Measurements from ENCODE around the gene RNF4.
A peak's percentile ranks its signal among the peaks of the same experiment; 100 is the strongest.
"Not testable (repeated sequence)": the region's sequence is repeated elsewhere in the genome, so short reads cannot be mapped to it uniquely, and the experiment has no call there.

The RNF4 gene, protein sequence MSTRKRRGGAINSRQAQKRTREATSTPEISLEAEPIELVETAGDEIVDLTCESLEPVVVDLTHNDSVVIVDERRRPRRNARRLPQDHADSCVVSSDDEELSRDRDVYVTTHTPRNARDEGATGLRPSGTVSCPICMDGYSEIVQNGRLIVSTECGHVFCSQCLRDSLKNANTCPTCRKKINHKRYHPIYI

DNA sequence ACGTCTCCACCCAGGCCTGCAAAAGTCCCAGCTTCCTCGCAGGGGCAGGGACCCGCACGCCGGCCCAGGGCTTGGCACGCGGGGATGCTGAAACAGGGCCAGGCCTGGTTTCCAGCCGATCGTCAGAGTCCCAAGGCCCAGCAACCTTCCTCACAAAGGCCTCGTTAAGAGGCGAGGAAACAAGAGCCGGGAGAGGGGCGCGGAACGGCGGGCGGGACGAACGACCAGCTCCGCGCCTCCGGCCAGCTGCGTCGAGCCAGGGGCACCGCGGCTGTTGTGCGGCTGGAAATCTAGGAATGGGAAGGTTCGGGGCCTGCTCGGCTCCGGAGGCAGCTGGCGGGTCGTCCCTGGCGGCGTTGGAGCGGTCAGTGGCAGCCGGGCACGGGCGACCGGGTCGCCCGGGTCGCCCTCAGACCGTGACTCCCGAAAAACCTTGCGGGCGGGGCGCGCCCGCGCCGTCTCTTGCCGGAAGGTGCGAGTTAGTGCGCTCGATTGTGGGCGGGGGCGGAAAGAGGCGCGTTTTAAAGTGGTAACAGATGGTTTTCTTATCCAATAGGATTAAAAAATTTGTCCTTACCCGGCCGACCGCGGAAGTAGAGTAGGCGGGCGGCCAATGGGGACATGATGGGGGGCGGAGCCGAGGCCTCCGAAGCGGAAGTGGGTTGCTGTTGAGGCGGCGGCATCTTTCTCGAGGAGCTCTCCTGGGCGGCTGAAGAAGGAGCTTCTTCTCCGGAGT, at the start of gene RNF4:
TSS of gene RNF4 (plus strand) at position 651 of the 736 bp plus-strand sequence. CDS start 21,388 bp downstream, outside the sequence.
- DNase-seq: peak; percentile 96

GRCh38 chr4:2419814-2420213, 49.1 kb upstream of the RNF4 start:
- DNase-seq: no peak

DNA sequence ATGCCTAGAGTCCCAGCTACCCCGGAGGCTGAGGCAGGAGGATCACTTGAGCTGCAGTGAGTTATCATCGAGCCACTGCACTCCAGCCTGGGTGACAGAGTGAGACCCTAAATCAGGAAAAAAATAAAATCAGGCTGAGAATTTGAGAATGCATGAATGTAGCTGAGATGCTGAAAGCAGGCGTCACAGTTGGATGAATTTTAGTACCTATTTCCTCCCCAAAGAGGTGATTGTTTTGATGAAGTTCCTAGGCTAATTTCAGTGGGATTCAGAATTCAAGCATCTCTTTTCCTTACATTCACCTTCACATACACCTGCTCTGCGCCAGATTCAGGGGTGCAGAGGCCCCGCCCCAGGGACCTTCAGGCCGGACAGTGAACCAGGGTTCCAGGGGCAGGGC, 47.0 kb upstream of the RNF4 start:
- no peak for DNase-seq

- no peak for DNase-seq
Measured at GRCh38 chr4:2423066-2423465, 45.8 kb upstream of the RNF4 start.

- DNase-seq: no peak
Measured at GRCh38 chr4:2423695-2424094, 45.2 kb upstream of the RNF4 start.

- DNase-seq: no peak
Measured at GRCh38 chr4:2424581-2424980, 44.3 kb upstream of the RNF4 start.

DNA sequence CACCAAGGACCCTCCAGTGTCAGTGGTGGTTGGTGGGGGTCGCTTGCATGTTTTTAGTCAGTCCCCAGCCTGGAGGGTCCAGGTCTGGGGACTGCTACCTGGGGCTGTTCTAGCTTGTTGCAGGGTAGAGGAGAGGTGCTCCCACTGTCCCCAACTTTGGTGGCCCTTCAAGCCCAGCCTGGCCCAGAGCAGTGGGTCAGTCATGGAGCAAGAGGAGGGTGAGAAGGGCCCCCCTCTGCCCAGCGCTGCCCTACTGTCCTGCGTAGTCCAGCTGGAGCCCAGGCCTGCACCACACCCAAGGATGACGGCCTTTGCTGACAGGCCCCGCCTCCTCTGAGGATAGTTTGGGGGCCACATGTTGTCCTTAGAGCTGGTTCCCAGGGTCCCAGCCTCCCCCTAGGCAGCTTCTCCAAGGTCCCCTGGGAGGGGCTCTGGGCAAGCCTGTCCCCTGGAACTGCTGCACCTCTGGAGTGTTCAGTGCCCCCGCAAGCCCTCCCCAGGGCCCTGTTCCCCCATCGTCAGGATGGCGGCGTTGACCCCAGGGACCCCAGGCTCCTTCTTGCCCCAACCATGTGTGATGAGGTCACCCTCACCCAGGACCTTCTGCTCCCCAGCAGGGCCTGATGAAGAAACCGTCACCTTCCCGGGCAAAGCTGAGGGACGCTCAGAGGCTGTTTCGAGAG, 43.4 kb upstream of the RNF4 start:
- DNase-seq: no peak

DNA sequence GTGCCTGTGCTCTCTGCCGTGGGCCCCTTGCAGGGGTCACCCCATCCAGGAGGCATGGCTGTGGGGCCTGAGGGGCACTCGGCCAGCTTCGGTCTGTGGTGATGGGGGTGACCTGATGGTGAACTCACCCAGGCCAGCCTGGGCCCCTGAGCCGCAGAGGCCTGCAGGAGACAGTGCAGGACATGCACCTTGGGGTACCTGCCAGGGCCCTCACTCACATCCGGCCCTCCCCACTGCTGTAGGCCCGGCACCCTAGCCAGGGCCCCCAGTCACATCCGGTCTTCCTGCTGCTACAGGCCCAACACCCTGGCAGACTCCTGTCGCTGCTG, 42.9 kb upstream of the RNF4 start:
- no peak for DNase-seq

- no peak for DNase-seq
Measured at GRCh38 chr4:2426711-2427275, 42.1 kb upstream of the RNF4 start.

GRCh38 chr4:2427383-2428334, 41.2 kb upstream of the RNF4 start:
- no peak for DNase-seq

- no peak for DNase-seq
Measured at GRCh38 chr4:2428496-2429213, 40.3 kb upstream of the RNF4 start.

DNA sequence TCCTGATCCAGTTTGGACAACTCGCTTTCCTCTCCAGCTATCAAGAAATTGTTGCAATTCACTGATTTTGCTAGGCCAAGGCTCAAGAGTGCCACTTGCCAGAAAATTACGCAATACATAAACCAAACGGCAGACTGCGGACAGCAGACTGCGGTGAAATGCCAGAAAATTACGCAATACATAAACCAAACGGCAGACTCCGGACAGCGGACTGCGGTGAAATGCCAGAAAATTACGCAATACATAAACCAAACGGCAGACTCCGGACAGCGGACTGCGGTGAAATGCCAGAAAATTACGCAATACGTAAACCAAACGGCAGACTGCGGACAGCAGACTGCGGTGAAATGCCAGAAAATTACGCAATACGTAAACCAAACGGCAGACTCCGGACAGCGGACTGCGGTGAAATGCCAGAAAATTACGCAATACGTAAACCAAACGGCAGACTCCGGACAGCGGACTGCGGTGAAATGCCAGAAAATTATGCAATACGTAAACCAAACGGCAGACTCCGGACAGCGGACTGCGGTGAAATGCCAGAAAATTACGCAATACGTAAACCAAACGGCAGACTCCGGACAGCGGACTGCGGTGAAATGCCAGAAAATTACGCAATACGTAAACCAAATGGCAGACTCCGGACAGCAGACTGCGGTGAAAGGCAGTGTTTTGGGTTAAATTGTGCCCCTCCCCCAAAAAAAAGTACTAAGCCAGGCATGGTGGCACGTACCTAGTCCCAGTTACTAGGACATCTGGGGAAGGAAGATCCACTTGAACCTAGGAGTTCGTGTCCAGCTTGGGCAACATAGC, 38.8 kb upstream of the RNF4 start:
- not testable (repeated sequence) for DNase-seq

DNA sequence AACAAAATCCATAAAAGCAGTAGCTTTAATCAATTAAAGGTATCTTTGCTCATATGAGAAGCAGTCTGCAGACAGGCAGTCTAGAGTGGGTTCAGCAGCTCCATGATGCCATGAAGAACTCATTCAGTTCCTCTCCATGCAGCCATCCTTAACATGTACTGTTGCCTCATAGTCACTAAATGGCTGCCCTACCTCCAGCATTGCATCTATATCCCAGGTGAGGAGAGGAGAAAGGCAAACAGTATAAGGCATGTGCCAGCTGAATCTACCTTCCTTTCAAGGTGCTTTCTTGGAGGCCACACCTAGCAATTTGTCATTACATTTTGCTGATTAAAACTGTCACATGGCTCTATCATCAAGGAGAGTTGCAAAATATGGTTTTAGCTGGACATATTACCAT, 36.9 kb upstream of the RNF4 start:
- DNase-seq: no peak

DNA sequence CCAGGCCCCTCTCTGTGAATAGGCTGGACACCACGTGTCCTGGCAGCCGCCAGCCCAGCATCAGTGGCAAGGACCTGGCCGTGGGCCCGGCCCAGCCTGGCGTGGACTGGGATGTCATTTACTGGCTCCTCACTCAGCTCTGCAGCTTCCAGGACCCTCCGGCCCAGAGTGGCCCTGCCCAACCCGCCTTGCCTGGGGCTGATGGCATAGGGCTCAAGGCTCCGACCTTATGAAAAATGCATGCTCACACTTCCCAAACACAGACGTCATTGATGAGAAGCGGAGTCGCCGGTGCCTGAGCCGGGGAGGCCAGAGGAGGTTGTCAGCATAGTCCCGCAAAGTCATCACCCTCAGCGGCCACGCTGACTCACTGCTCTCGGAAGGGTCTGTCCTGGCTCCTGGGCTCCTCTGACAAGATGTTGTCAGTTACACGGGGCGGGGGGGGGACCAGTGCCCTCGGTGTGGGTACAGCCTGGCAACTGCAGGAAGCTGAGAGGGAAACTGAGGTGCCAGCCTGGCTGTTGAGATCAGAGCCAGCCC, 35.8 kb upstream of the RNF4 start:
- no peak for DNase-seq

DNA sequence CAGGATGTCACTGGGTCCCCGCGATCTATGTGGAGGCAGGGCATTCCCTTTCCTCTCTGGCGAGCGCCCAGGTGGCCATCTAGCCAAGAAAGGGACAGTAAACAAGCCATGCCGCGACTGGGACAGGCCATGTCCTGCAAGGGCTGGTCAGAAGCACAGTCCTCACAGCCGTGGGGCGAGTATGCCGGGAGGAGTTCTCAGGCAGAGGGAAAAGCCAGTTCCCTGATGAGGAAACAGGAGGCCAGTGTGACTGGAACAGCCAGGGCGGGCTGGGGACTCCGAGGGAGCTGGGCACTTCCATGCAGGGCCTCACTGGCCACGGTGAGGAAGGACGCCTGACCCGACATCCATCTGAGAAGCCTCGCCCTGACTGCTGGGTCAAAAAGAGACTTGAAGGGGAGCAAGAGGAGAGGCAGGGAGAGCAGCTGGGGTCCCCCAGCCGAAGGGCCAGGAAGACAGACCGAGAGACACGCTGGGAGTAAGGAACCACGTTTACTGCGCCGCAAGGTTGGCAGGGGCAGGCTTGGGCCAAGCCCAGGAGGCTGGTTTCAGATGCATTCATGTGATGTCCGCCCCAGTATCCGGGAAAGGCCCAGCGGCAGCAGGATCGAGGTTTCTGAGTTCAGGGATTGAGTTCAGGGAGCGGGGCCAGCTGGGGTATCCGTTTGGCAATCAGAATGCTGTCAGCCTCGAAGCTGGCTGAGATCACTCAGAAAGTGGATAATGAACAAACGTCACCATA, 35.1 kb upstream of the RNF4 start:
- DNase-seq: no peak

GRCh38 chr4:2434420-2434819, 34.5 kb upstream of the RNF4 start:
- no peak for DNase-seq

- no peak for DNase-seq
Measured at GRCh38 chr4:2436301-2436700, 32.6 kb upstream of the RNF4 start.

GRCh38 chr4:2436761-2437474, 32.0 kb upstream of the RNF4 start:
- DNase-seq: no peak

- no peak for DNase-seq
Measured at GRCh38 chr4:2437475-2438215, 31.3 kb upstream of the RNF4 start.
